ENCODE results near the gene PIM2.
A peak's percentile ranks its signal among the peaks of the same experiment; 100 is the strongest.

The PIM2 gene

GRCh38 chrX:48920718-48921104 lies 1.9 kb upstream of the PIM2 start:
- H3F3A ChIP-seq (ENCODE audit: control insufficient read depth, insufficient read depth): peaks cover 10% of the 10 kb centered on the region
- 0 out of 2 replicates have a peak, but pooled peaks cover 7% of the 10 kb centered on the region for H4K20me1 ChIP-seq (ENCODE audit: control insufficient read depth, insufficient read depth, low read depth, low read length)
- no peaks in the 10 kb centered on the region for H3K9me3 ChIP-seq (ENCODE audit: control insufficient read depth, insufficient read depth, low read length)
- peak overlapping the region; percentile 61 for H3K4me2 ChIP-seq (ENCODE audit: low read length)
- no peaks in the 10 kb centered on the region for H3K9me2 ChIP-seq (replicated peaks; ENCODE audit: control insufficient read depth, low read length)
- peaks cover 30% of the 10 kb centered on the region for H3K79me2 ChIP-seq (ENCODE audit: control insufficient read depth, low read length)
- peaks cover 28% of the 10 kb centered on the region for H3K4me1 ChIP-seq (ENCODE audit: control insufficient read depth, low read length)
- H3K27me3 ChIP-seq (ENCODE audit: control insufficient read depth, low read length): no peaks in the 10 kb centered on the region
- H3K4me3 ChIP-seq (ENCODE audit: low read length): no peak overlapping the region
- no peak for TF ChIP-seq CTCF (IDR thresholded peaks at IDR 0.05; ENCODE audit: low read depth, low read length, poor library complexity, severe bottlenecking)
- no peak for TF ChIP-seq EZH2phosphoT487 (IDR thresholded peaks at IDR 0.05; ENCODE audit: borderline replicate concordance, low read length)
- H3K36me3 ChIP-seq (ENCODE audit: control insufficient read depth, low read length): peaks cover 34% of the 10 kb centered on the region
- H3K27ac ChIP-seq (ENCODE audit: low read depth, low read length): peak overlapping the region; percentile 64

- peaks cover 10% of the 10 kb centered on the region for H3F3A ChIP-seq (ENCODE audit: control insufficient read depth, insufficient read depth)
- H3K9me2 ChIP-seq (replicated peaks; ENCODE audit: control insufficient read depth, low read length): no peaks in the 10 kb centered on the region
- H3K4me3 ChIP-seq (ENCODE audit: low read length): peak overlapping the region; percentile 75
- peak overlapping the region; percentile 61 for H3K4me2 ChIP-seq (ENCODE audit: low read length)
- no peak for TF ChIP-seq CTCF (IDR thresholded peaks at IDR 0.05; ENCODE audit: low read depth, low read length, poor library complexity, severe bottlenecking)
- TF ChIP-seq EZH2phosphoT487 (IDR thresholded peaks at IDR 0.05; ENCODE audit: borderline replicate concordance, low read length): no peak
- H4K20me1 ChIP-seq (ENCODE audit: control insufficient read depth, insufficient read depth, low read depth, low read length): peaks cover 11% of the 10 kb centered on the region; the same call in 1 of the 2 replicates
- H3K4me1 ChIP-seq (ENCODE audit: control insufficient read depth, low read length): peaks cover 30% of the 10 kb centered on the region
- no peaks in the 10 kb centered on the region for H3K27me3 ChIP-seq (ENCODE audit: control insufficient read depth, low read length)
- peak overlapping the region; percentile 64 for H3K27ac ChIP-seq (ENCODE audit: low read depth, low read length)
- H3K79me2 ChIP-seq (ENCODE audit: control insufficient read depth, low read length): peaks cover 36% of the 10 kb centered on the region
- H3K9me3 ChIP-seq (ENCODE audit: control insufficient read depth, insufficient read depth, low read length): no peaks in the 10 kb centered on the region
- peaks cover 36% of the 10 kb centered on the region for H3K36me3 ChIP-seq (ENCODE audit: control insufficient read depth, low read length)
These were observed 1.3 kb upstream of the PIM2 start for GRCh38 chrX:48919947-48920717.

GRCh38 chrX:48919360-48919841 lies 577 bp upstream of the PIM2 start:
- H3K79me2 ChIP-seq (ENCODE audit: control insufficient read depth, low read length): peaks cover 39% of the 10 kb centered on the region
- peaks cover 43% of the 10 kb centered on the region for H3K36me3 ChIP-seq (ENCODE audit: control insufficient read depth, low read length)
- no peaks in the 10 kb centered on the region for H3K27me3 ChIP-seq (ENCODE audit: control insufficient read depth, low read length)
- H4K20me1 ChIP-seq (ENCODE audit: control insufficient read depth, insufficient read depth, low read depth, low read length): peaks cover 13% of the 10 kb centered on the region; the same call in 1 of the 2 replicates
- peak overlapping the region; percentile 61 for H3K4me2 ChIP-seq (ENCODE audit: low read length)
- H3F3A ChIP-seq (ENCODE audit: control insufficient read depth, insufficient read depth): peaks cover 10% of the 10 kb centered on the region
- TF ChIP-seq EZH2phosphoT487 (IDR thresholded peaks at IDR 0.05; ENCODE audit: borderline replicate concordance, low read length) (no peak), CTCF (IDR thresholded peaks at IDR 0.05; ENCODE audit: low read depth, low read length, poor library complexity, severe bottlenecking) (no peak)
- H3K9me3 ChIP-seq (ENCODE audit: control insufficient read depth, insufficient read depth, low read length): no peaks in the 10 kb centered on the region
- H3K4me1 ChIP-seq (ENCODE audit: control insufficient read depth, low read length): peaks cover 30% of the 10 kb centered on the region
- peak overlapping the region; percentile 64 for H3K27ac ChIP-seq (ENCODE audit: low read depth, low read length)
- peak overlapping the region; percentile 75 for H3K4me3 ChIP-seq (ENCODE audit: low read length)
- no peaks in the 10 kb centered on the region for H3K9me2 ChIP-seq (replicated peaks; ENCODE audit: control insufficient read depth, low read length)

Data from DOHH2 (cell line).